GM12878 (cell line): ENCODE results near the gene ARHGEF33. TPM values are rescaled to one million over a fixed set of nuclear protein-coding genes. Genes with fewer than 3 reads are reported as not detected.

Experiments
- ATAC-seq: fragments of 200-7000 bp; cut with Tn5 transposase; 3 replicates; pipeline ENCODE4 v1.9.1; 2020; ENCODE audit warnings: mild to moderate bottlenecking, moderate library complexity
- BruUV-seq: library from RNA; stranded (reverse); fragments of 400-500 nt; replicated peaks from 2 replicates; lab custom pipeline; 2021; lab: Mats Ljungman, UMichigan
- CTCF ChIA-PET: fragments of 300-600 bp; sonication (Branson Sonifier 250); formaldehyde crosslinking; extraction: SDS; loops from one replicate; lab custom pipeline; 2021; ENCODE audit warnings: inconsistent platforms; lab: Yijun Ruan, JAX
- POLR2A ChIA-PET: fragments of 350-600 bp; formaldehyde crosslinking; extraction: SDS; loops from one replicate; lab custom pipeline; 2021; ENCODE audit warnings: inconsistent platforms; lab: Charles Lee
- RAD21 ChIA-PET: fragments of 300-600 bp; sonication (Branson Sonifier 250); formaldehyde crosslinking; loops from one replicate; lab custom pipeline; 2023; ENCODE audit warnings: antibody characterized with exemption; ENCODE audit not compliant: unreplicated experiment; lab: Charles Lee
- SMC1A ChIA-PET: fragments of 300-600 bp; sonication (Branson Sonifier 250); formaldehyde crosslinking; loops from one replicate; lab custom pipeline; 2023; ENCODE audit not compliant: unreplicated experiment, uncharacterized antibody; lab: Charles Lee
- DNase-seq: peaks from one replicate; pipeline ENCODE4 v3.0.0-alpha.2; 2011; ENCODE audit warnings: low read depth, low spot score
- FAIRE-seq: peaks from 3 replicates; lab custom pipeline; 2011; peaks lifted over from hg19 to GRCh38; lab: Jason Lieb, UNC
- H2AFZ ChIP-seq: 2 replicates; pipeline ENCODE4 v1.6.0; 2011; ENCODE audit warnings: low read depth, low read length, control low read depth; ENCODE audit not compliant: control insufficient read depth
- H3K27ac ChIP-seq: 2 replicates; pipeline ENCODE4 v1.5.1; 2011; ENCODE audit warnings: control low read depth; ENCODE audit not compliant: control insufficient read depth, insufficient read depth
- H3K27me3 ChIP-seq, 2 experiments: replicated peaks in 1 of 2; 2 replicates each; pipeline versions ENCODE4 v1.6.0 to v1.6.1; 2011; ENCODE audit warnings: low read length in 1 of 2; ENCODE audit not compliant: control insufficient read depth in 2 of 2, insufficient read depth in 2 of 2
- H3K36me3 ChIP-seq, 2 experiments: 2 replicates each; pipeline ENCODE4 v1.5.1; 2011; ENCODE audit warnings: low read length in 1 of 2; ENCODE audit not compliant: control insufficient read depth in 2 of 2, insufficient read depth in 2 of 2
- H3K4me1 ChIP-seq: 2 replicates; pipeline ENCODE4 v1.6.1; 2011; ENCODE audit warnings: mild to moderate bottlenecking, low read length, moderate library complexity, mixed read lengths; ENCODE audit not compliant: control insufficient read depth, insufficient read depth
- H3K4me2 ChIP-seq: 2 replicates; pipeline ENCODE4 v1.6.0; 2011; ENCODE audit warnings: control low read depth; ENCODE audit not compliant: control insufficient read depth, insufficient read depth
- H3K4me3 ChIP-seq: fragments of 200-600 bp; sonication (generic); 2 replicates; pipeline ENCODE4 v1.5.1; 2016
- H3K79me2 ChIP-seq: 2 replicates; pipeline ENCODE4 v1.6.0; 2011; ENCODE audit warnings: low read length; ENCODE audit not compliant: control insufficient read depth, insufficient read depth
- H3K9ac ChIP-seq: 2 replicates; pipeline ENCODE4 v1.8.0; 2011; ENCODE audit warnings: low read length, control low read depth, mixed read lengths; ENCODE audit not compliant: control insufficient read depth, insufficient read depth
- H3K9me3 ChIP-seq: replicated peaks from 3 replicates; pipeline ENCODE4 v1.5.1; 2011; ENCODE audit warnings: mild to moderate bottlenecking, low read length; ENCODE audit not compliant: control insufficient read depth, insufficient read depth
- H4K20me1 ChIP-seq: 2 replicates; pipeline ENCODE4 v1.6.0; 2011; ENCODE audit not compliant: control insufficient read depth, insufficient read depth
- BHLHE40 ChIP-seq, 2 experiments: fragments of 450-650 bp in 1 of 2; IDR thresholded peaks; 2 replicates each; pipeline ENCODE4 v1.6.1; 2011 to 2017; ENCODE audit warnings: low read depth in 2 of 2, borderline replicate concordance in 1 of 2, improper control_type of control experiment in 1 of 2, low read length in 1 of 2, mild to moderate bottlenecking in 1 of 2
- BMI1 ChIP-seq: fragments of 450-650 bp; IDR thresholded peaks from 2 replicates; pipeline ENCODE4 v1.6.1; 2016; ENCODE audit warnings: mild to moderate bottlenecking, moderate library complexity, borderline replicate concordance
- EZH2 ChIP-seq: IDR thresholded peaks from 2 replicates; pipeline ENCODE4 v1.6.1; 2012; ENCODE audit warnings: low read depth, mild to moderate bottlenecking, control low read depth, inconsistent platforms, low read length, borderline replicate concordance; ENCODE audit not compliant: control insufficient read depth
- FOXK2 ChIP-seq: fragments of 450-650 bp; IDR thresholded peaks from 2 replicates; pipeline ENCODE4 v1.6.1; 2017; ENCODE audit warnings: mild to moderate bottlenecking, moderate library complexity
- HDGF ChIP-seq: fragments of 450-650 bp; IDR thresholded peaks from 2 replicates; pipeline ENCODE4 v1.6.1; 2016; ENCODE audit warnings: antibody characterized with exemption
- MYC ChIP-seq: IDR thresholded peaks from 2 replicates; pipeline ENCODE4 v1.6.1; 2011; ENCODE audit warnings: mild to moderate bottlenecking, low read length, moderate library complexity, inconsistent platforms; ENCODE audit not compliant: insufficient read depth, insufficient replicate concordance, insufficient read length, severe bottlenecking
- TCF12 ChIP-seq: IDR thresholded peaks from 2 replicates; pipeline ENCODE4 v1.6.1; 2011; ENCODE audit warnings: low read depth, mild to moderate bottlenecking, low read length
- WGBS: methylation state at CpG from one replicate; pipeline ENCODE4 v1.1.6; 2016; ENCODE audit warnings: low lambda C conversion rate; ENCODE audit not compliant: insufficient replicate concordance, insufficient coverage; ENCODE audit errors: missing lambda C conversion rate; 5-methylcytosine and 5-hydroxymethylcytosine counted together
- in situ Hi-C: fragments of 300-500 bp; cut with MboI; formaldehyde crosslinking; loops from 9 replicates; pipeline ENCODE4 v1.14.3; 2018; ENCODE audit warnings: mixed read lengths
- intact Hi-C: fragments of 100-400 bp; cut with micrococcal nuclease; formaldehyde crosslinking; loops from one replicate; pipeline ENCODE4 v1.14.2; 2022; ENCODE audit not compliant: unreplicated experiment
- polyA plus RNA-seq, 11 experiments: library from polyadenylated mRNA; depleted of rRNA in 4 of 11; unstranded in 6 of 11; stranded (reverse) in 5 of 11; fragments of >200 nt; fragmentation: Nextera tagmentation in 4 of 11; fragmentation: Illumina TruSeq in 1 of 11; extraction: Ambion mirVana in 4 of 11; extraction: Trizol in 1 of 11; gene quantifications; 1 replicate in 1 of 11; 2 replicates in 10 of 11; pipeline versions ENCODE4 v1.2.1 to v1.2.3, GENCODE V29; 2011 to 2016; ENCODE audit warnings: inconsistent platforms in 2 of 11, missing spikeins in 2 of 11, low read depth in 1 of 11
- total RNA-seq, 4 experiments: library from RNA; depleted of rRNA in 3 of 4; stranded (reverse); fragments of >200 nt in 3 of 4; fragmentation: Illumina TruSeq in 1 of 4; extraction: Trizol in 1 of 4; gene quantifications; 2 replicates each; pipeline versions ENCODE4 v1.2.1 to v1.2.3, GENCODE V29; 2013 to 2021
- TF ChIP-seq, protein P1 (sequence below): fragments of 450-650 bp; IDR thresholded peaks from 2 replicates; pipeline ENCODE4 v1.6.1; 2018; ENCODE audit warnings: mild to moderate bottlenecking, low read depth, moderate library complexity; ENCODE audit not compliant: partially characterized antibody
- TF ChIP-seq, protein P2 (sequence below): fragments of 450-650 bp; IDR thresholded peaks from 2 replicates; pipeline ENCODE4 v1.6.1; 2014; ENCODE audit warnings: mild to moderate bottlenecking
- TF ChIP-seq, protein P3 (sequence below): fragments of 450-650 bp; IDR thresholded peaks from 2 replicates; pipeline ENCODE4 v1.6.1; 2016; ENCODE audit warnings: mild to moderate bottlenecking

Gene ARHGEF33
- total and polyA plus RNA-seq, 10 of the 15 experiments (the other 5 are each of a cell fraction or from before 2014, with no cell fraction given) = 0.01 to 0.08 (median 0.05) TPM; not detected in 4

DNA sequence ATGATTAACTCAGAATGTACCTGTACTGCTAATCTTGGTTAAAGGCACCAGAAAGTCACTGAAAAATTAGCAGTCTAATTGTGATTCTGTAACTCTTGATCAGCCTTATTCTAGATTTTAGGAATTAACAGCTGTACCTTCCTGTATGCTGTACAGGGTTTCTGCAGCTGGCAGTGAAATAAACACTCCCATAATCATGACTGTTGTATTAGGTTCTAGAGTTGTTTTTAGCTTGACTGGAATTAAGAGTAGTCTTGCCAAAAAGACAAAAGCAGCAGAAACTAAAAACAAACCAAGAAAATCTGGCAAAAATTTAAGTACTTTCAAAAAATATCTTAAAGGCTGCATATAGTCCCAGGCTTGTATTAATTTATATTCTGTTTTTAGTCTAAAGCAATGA lies 127.7 kb downstream of the ARHGEF33 start (continued):
- TF ChIP-seq, protein P1, sequence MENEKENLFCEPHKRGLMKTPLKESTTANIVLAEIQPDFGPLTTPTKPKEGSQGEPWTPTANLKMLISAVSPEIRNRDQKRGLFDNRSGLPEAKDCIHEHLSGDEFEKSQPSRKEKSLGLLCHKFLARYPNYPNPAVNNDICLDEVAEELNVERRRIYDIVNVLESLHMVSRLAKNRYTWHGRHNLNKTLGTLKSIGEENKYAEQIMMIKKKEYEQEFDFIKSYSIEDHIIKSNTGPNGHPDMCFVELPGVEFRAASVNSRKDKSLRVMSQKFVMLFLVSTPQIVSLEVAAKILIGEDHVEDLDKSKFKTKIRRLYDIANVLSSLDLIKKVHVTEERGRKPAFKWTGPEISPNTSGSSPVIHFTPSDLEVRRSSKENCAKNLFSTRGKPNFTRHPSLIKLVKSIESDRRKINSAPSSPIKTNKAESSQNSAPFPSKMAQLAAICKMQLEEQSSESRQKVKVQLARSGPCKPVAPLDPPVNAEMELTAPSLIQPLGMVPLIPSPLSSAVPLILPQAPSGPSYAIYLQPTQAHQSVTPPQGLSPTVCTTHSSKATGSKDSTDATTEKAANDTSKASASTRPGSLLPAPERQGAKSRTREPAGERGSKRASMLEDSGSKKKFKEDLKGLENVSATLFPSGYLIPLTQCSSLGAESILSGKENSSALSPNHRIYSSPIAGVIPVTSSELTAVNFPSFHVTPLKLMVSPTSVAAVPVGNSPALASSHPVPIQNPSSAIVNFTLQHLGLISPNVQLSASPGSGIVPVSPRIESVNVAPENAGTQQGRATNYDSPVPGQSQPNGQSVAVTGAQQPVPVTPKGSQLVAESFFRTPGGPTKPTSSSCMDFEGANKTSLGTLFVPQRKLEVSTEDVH = no peak
- TF ChIP-seq, protein P2, sequence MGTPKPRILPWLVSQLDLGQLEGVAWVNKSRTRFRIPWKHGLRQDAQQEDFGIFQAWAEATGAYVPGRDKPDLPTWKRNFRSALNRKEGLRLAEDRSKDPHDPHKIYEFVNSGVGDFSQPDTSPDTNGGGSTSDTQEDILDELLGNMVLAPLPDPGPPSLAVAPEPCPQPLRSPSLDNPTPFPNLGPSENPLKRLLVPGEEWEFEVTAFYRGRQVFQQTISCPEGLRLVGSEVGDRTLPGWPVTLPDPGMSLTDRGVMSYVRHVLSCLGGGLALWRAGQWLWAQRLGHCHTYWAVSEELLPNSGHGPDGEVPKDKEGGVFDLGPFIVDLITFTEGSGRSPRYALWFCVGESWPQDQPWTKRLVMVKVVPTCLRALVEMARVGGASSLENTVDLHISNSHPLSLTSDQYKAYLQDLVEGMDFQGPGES = no peak
- TF ChIP-seq EZH2 (no peak), BMI1 (no peak)

DNA sequence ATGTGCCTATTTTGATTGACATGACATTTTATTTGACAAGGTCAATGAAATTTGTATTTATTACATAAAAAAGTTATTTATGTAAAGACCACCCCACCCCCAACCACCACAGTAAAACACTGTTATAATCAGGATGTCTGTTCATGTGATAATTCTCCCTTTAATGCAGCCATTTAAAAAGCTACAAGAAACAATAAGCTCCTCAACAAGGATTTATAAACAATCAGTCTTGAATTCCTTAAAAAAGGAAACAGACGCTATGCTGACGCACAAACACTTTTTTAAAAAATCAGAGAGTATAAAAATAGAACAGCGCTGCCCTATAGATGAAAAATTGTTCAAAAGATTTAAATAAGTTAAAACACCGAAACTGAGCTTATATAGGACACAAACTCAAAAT lies 129.0 kb downstream of the ARHGEF33 start:
- ChIA-PET POLR2A (interaction anchor here (1.1 kb wide), 1 partner anchor 12 kb away, joined by 3 read pairs; no protein-coding TSS in a partner anchor), CTCF (interaction anchor here (0.9 to 3.8 kb wide), 5 partner anchors 25 to 211 kb away, joined by 3 to 12 read pairs (median 5); no protein-coding TSS in a partner anchor), SMC1A (interaction anchor here (0.9 to 2.1 kb wide), 5 partner anchors 8 to 70 kb away, joined by 3 to 6 read pairs (median 5); no protein-coding TSS in a partner anchor), RAD21 (interaction anchor here (1.0 to 1.4 kb wide), 2 partner anchors 38 to 209 kb away, joined by 3 to 4 read pairs; no protein-coding TSS in a partner anchor)
- Histone ChIP-seq H4K20me1 (no peaks in the 10 kb centered on the region), H3K4me1 (no peaks in the 10 kb centered on the region), H3K27me3 (no peaks in the 10 kb centered on the region), H3K9me3 (no peaks in the 10 kb centered on the region), H3K79me2 (no peaks in the 10 kb centered on the region), H2AFZ (no peak overlapping the region), H3K4me3 (no peak overlapping the region), H3K36me3 (peaks cover 0 to 3% of the 10 kb centered on the region in 2 experiments; a peak in 1 of 4 replicates), H3K27ac (no peak overlapping the region), H3K9ac (no peak overlapping the region), H3K4me2 (no peak overlapping the region)
- FAIRE-seq (no peak), DNase-seq (no peak), ATAC-seq (no peak)
- WGBS = 97% methylated on average over 4 of the region's 4 CpGs
- in situ Hi-C loops = no loop called here
- no TSS peak for BruUV-seq
- intact Hi-C loops = no loop called here
- TF ChIP-seq TCF12 (no peak), FOXK2 (no peak), MYC (no peak), BHLHE40 (IDR thresholded peaks at IDR 0.05; ENCODE audit: borderline replicate concordance in 1 of 2, low read depth in 2 of 2, low read length in 1 of 2) (no peak), HDGF (no peak)
- TF ChIP-seq, protein P3, sequence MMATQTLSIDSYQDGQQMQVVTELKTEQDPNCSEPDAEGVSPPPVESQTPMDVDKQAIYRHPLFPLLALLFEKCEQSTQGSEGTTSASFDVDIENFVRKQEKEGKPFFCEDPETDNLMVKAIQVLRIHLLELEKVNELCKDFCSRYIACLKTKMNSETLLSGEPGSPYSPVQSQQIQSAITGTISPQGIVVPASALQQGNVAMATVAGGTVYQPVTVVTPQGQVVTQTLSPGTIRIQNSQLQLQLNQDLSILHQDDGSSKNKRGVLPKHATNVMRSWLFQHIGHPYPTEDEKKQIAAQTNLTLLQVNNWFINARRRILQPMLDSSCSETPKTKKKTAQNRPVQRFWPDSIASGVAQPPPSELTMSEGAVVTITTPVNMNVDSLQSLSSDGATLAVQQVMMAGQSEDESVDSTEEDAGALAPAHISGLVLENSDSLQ = no peak
- TF ChIP-seq, protein P1 = no peak
